ENCODE measurements around the gene HEG1. TPM values are rescaled to one million over a fixed set of nuclear protein-coding genes. Genes with fewer than 3 reads are reported as not detected.

Gene HEG1
- total and polyA plus RNA-seq, 11 donors: 23.7 to 211 (median 111) TPM

- intact Hi-C loops (cut with DNase I): no loop called here
- ATAC-seq: no peak
- Histone ChIP-seq H3K27ac (peak overlapping the region in 2 of 12 donors; percentile 29 to 34), H3K27me3 (no peaks in the 10 kb centered on the region), H3K4me3 (no peak overlapping the region), H3K4me1 (peaks cover 0 to 52% (median 5%) of the 10 kb centered on the region in 12 donors), H3K9me3 (no peaks in the 10 kb centered on the region), H3K36me3 (peaks cover 0 to 85% (median 62%) of the 10 kb centered on the region in 9 donors)
- no peak for TF ChIP-seq CTCF (IDR thresholded peaks at IDR 0.05)
- TF ChIP-seq POLR2A (IDR thresholded peaks at IDR 0.05): no peak
- WGBS, 4 donors: 68 to 77% (median 71%) methylated on average over 8 of the region's 8 CpGs
- no peak for DNase-seq
These were observed 86.6 kb downstream of the HEG1 start for GRCh38 chr3:124969190-124969589.

DNA sequence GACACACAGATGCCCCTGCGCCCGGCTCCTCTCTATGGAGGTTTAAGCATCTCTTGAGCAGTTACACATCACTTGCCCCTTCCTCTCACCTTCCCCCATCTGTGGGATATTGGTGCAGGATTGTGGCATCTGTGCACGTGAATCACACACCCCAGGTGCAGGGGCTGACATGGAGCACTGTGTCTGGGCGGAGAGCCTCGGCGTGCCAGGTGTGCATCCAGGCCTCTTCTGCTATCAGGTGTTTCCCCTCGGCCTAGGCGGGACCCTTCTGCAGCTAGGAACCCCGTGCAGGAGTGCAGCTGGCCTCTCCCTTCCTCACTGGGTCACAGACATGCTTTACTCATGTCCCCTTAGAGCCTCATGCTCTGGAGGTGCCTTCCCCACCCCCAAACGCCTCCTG lies 87.8 kb downstream of the HEG1 start:
- DNase-seq: no peak
- 85 to 90% (median 88%) methylated on average over 10 of the region's 10 CpGs for WGBS, 4 donors
- peaks cover 0 to 73% (median 50%) of the 10 kb centered on the region in 9 donors for H3K36me3 ChIP-seq

DNA sequence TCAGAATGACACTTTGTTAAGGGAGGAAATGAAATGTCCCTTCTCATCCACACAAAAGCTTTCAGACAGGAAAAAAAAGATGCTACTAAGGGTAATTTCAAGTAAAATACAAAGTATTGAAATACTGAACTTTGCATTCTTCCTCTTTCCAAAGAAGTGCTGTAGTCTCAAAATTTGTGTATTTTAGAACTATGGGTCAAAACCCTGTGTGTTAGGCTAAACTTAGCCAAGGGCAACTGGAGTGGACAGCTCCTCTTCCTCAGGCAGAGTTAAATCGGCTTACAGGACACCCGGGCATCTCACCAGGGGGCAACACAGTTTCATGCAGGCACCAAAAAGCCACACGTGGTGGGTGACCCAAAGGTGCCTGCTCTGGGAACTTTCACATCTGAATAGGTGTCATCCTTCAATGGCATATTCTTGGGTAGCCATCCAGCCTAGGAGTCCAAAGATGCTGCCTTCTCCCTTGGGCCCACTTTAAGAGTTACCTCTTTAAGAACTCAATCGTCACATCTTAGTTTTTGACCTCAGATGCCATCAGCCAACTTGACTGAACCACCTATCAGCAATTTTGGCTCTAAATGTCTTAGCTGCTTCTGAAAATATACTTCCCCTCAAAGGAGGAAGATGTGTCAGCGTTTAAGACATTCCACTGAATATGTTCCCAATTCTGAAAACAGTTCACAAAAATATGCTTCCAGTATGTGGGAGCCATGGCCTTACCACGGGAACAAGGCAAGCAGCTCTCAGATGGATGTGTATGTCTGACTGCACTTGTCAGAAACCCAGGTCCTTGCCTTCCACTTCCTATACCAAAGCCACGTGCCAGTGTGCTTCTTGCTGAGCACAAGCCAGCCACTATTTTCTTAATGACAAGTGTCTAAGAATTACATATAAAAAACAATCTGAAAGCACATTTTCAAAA lies 89.0 kb downstream of the HEG1 start:
- intact Hi-C loops (cut with DNase I): no loop called here
- peaks cover 0 to 61% (median 38%) of the 10 kb centered on the region in 9 donors for H3K36me3 ChIP-seq
- H3K27ac ChIP-seq: peak overlapping the region in 3 of 12 donors; percentile 15 to 84 (median 26)
- H3K4me1 ChIP-seq: peaks cover 0 to 64% (median 11%) of the 10 kb centered on the region in 12 donors
- no peaks in the 10 kb centered on the region for H3K27me3 ChIP-seq
- WGBS, 4 donors: 73 to 80% (median 76%) methylated on average over 7 of the region's 7 CpGs
- H3K4me3 ChIP-seq: no peak overlapping the region
- TF ChIP-seq CTCF (IDR thresholded peaks at IDR 0.05) (no peak), POLR2A (IDR thresholded peaks at IDR 0.05) (no peak)
- DNase-seq (no peak), ATAC-seq (peak in 3 of 4 donors; percentile 15 to 57 (median 21))
- H3K9me3 ChIP-seq: no peaks in the 10 kb centered on the region

More for the DNA sequence above, 87.8 kb downstream of the HEG1 start:
- no peaks in the 10 kb centered on the region for H3K27me3 ChIP-seq
- peak overlapping the region in 1 of 12 donors; percentile 84 for H3K27ac ChIP-seq
- intact Hi-C loops (cut with DNase I): no loop called here
- no peak for ATAC-seq
- no peak overlapping the region for H3K4me3 ChIP-seq
- peaks cover 0 to 56% (median 11%) of the 10 kb centered on the region in 12 donors for H3K4me1 ChIP-seq
- H3K9me3 ChIP-seq: no peaks in the 10 kb centered on the region
- TF ChIP-seq POLR2A (IDR thresholded peaks at IDR 0.05) (no peak), CTCF (IDR thresholded peaks at IDR 0.05) (no peak)

DNA sequence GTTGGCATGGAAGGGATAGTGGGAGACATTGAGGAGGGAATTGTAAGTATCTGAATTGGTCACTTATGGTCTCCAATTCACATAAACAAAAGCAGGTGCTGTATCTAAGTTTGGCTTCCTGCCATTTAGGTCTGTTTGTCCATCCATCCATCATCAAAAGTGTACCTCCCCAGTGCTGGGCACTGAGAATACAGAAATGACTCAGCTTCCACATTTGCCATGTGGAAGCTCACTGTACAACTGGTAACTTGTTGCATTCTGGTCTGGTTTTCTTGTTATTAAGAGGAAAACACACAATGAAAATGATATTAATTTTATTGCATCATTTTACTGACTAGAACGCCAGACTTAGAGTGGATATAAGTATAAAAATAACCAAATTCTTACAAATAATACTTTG lies 90.4 kb downstream of the HEG1 start:
- DNase-seq (no peak), ATAC-seq (no peak)
- TF ChIP-seq POLR2A (IDR thresholded peaks at IDR 0.05): no peak
- TF ChIP-seq CTCF (IDR thresholded peaks at IDR 0.05): no peak
- Histone ChIP-seq H3K27ac (peak overlapping the region in 1 of 12 donors; percentile 84), H3K4me3 (no peak overlapping the region), H3K9me3 (no peaks in the 10 kb centered on the region), H3K27me3 (no peaks in the 10 kb centered on the region), H3K36me3 (peaks cover 0 to 48% (median 24%) of the 10 kb centered on the region in 9 donors), H3K4me1 (peaks cover 0 to 64% (median 11%) of the 10 kb centered on the region in 12 donors)
- 82 to 94% (median 89%) methylated on average over 1 of the region's 1 CpG for WGBS, 4 donors
- intact Hi-C loops (cut with DNase I): no loop called here

Measured in heart left ventricle (tissue), 16 donors.